Neural progenitor cell (in vitro differentiated cells): ENCODE measurements around the gene ZNF610.

Source experiments
- EZH2 ChIP-seq: fragments of 200-600 bp; sonication (generic); IDR thresholded peaks from 2 replicates; pipeline ENCODE4 v1.6.1; 2017; ENCODE audit warnings: antibody characterized with exemption, mild to moderate bottlenecking, moderate library complexity
- EZH2phosphoT487 ChIP-seq: fragments of 200-600 bp; sonication (generic); IDR thresholded peaks from 2 replicates; pipeline ENCODE4 v1.6.1; 2017; ENCODE audit warnings: antibody characterized with exemption
- TF ChIP-seq, protein P1 (sequence below): fragments of 200-600 bp; sonication (generic); IDR thresholded peaks from 2 replicates; pipeline ENCODE4 v1.5.1; 2017; ENCODE audit warnings: antibody characterized with exemption, mild to moderate bottlenecking

DNA sequence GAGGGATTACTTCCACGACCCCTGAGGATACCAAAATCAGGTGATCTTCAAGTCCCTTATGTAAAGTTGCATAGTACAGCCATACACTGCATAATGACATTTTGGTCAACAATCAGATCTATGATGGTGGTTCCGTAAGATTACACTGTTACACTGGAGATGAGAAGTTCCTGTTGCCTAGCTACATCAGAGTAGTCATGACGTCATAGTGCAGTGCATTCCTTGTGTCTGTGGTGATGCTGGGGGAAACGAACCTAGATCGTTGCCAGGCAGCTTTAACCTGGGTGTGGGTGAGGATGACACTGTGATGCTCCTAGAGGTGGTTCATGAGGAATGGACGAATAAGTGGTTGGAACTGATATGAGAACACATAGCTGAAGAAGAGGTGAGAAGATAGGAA lies 9.1 kb downstream of the ZNF610 start:
- TF ChIP-seq, protein P1, sequence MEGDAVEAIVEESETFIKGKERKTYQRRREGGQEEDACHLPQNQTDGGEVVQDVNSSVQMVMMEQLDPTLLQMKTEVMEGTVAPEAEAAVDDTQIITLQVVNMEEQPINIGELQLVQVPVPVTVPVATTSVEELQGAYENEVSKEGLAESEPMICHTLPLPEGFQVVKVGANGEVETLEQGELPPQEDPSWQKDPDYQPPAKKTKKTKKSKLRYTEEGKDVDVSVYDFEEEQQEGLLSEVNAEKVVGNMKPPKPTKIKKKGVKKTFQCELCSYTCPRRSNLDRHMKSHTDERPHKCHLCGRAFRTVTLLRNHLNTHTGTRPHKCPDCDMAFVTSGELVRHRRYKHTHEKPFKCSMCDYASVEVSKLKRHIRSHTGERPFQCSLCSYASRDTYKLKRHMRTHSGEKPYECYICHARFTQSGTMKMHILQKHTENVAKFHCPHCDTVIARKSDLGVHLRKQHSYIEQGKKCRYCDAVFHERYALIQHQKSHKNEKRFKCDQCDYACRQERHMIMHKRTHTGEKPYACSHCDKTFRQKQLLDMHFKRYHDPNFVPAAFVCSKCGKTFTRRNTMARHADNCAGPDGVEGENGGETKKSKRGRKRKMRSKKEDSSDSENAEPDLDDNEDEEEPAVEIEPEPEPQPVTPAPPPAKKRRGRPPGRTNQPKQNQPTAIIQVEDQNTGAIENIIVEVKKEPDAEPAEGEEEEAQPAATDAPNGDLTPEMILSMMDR: no peak
- TF ChIP-seq EZH2 (no peak), EZH2phosphoT487 (no peak)
